Dermis microvascular lymphatic vessel endothelial cell (primary cell): ENCODE data around the gene DMRT1. TPM values are rescaled to one million over a fixed set of nuclear protein-coding genes. Genes with fewer than 3 reads are reported as not detected.
A peak's percentile ranks its signal among the peaks of the same experiment; 100 is the strongest.

ENCODE experiments used
- DNase-seq, 2 donors: peaks; one replicate each; pipeline versions ENCODE4 v3.0.0 to v3.0.0-alpha.2; 2010; ENCODE audit warnings: low read depth in 2 of 2
- total RNA-seq: library from RNA; depleted of rRNA; stranded (reverse); fragments of >200 nt; gene quantifications from 2 replicates; pipeline ENCODE4 v1.2.1, GENCODE V29; 2014

The DMRT1 gene
- total RNA-seq, 1 donor from 2014 or later: under 0.01 TPM

GRCh38 chr9:922171-922570, 80.7 kb downstream of the DMRT1 start:
- DNase-seq: no peak

GRCh38 chr9:922731-923130, 81.2 kb downstream of the DMRT1 start:
- no peak for DNase-seq

- no peak for DNase-seq
These were observed 85.5 kb downstream of the DMRT1 start for GRCh38 chr9:926976-927375.

GRCh38 chr9:928363-929042, 87.0 kb downstream of the DMRT1 start:
- peak in 1 of 2 donors; percentile 2 for DNase-seq

GRCh38 chr9:929719-930118, 88.2 kb downstream of the DMRT1 start:
- no peak for DNase-seq

GRCh38 chr9:933356-933755, 91.9 kb downstream of the DMRT1 start:
- no peak for DNase-seq

GRCh38 chr9:935348-935965, 94.0 kb downstream of the DMRT1 start:
- no peak for DNase-seq

GRCh38 chr9:942805-943580, 101.5 kb downstream of the DMRT1 start:
- no peak for DNase-seq

GRCh38 chr9:947985-948384, 106.5 kb downstream of the DMRT1 start:
- DNase-seq: no peak

GRCh38 chr9:948497-948896, 107.0 kb downstream of the DMRT1 start:
- no peak for DNase-seq

GRCh38 chr9:950139-950538, 108.6 kb downstream of the DMRT1 start:
- no peak for DNase-seq

GRCh38 chr9:952546-952945, 111.0 kb downstream of the DMRT1 start:
- DNase-seq: no peak

GRCh38 chr9:959105-959504, 117.6 kb downstream of the DMRT1 start:
- no peak for DNase-seq

GRCh38 chr9:959914-960313, 118.4 kb downstream of the DMRT1 start:
- no peak for DNase-seq

- no peak for DNase-seq
These were observed 120.5 kb downstream of the DMRT1 start for GRCh38 chr9:962023-962422.

GRCh38 chr9:965497-965896, 124.0 kb downstream of the DMRT1 start:
- DNase-seq: no peak

- no peak for DNase-seq
These were observed 125.4 kb downstream of the DMRT1 start for GRCh38 chr9:966870-967269.

- DNase-seq: no peak
These were observed 125.9 kb downstream of the DMRT1 start for GRCh38 chr9:967436-967835.

- no peak for DNase-seq
These were observed 126.6 kb downstream of the DMRT1 start for GRCh38 chr9:967903-968641.

GRCh38 chr9:969310-970150, 128.0 kb downstream of the DMRT1 start:
- DNase-seq: no peak
